K562 (cell line): Measurements from ENCODE around the gene APOC1. TPM values are rescaled to one million over a fixed set of nuclear protein-coding genes. Genes with fewer than 3 reads are reported as not detected.

Experiments used
- GATA2 ChIP-seq: sonication (generic); formaldehyde crosslinking; IDR thresholded peaks from 2 replicates; pipeline ENCODE4 v1.4.0; 2020; ENCODE audit warnings: mild to moderate bottlenecking, missing genetic modification reagents
- JUNB ChIP-seq: fragments of 450-650 bp; formaldehyde crosslinking; conservative IDR thresholded peaks from 2 replicates; pipeline ENCODE4 v1.4.0; 2020; ENCODE audit warnings: mild to moderate bottlenecking
- KDM5B ChIP-seq: fragments of 200-600 bp; sonication (generic); IDR thresholded peaks from 2 replicates; pipeline ENCODE4 v1.6.1; 2012; ENCODE audit warnings: low read depth, mild to moderate bottlenecking, moderate library complexity, low read length, control low read depth, inconsistent platforms; ENCODE audit not compliant: insufficient replicate concordance
- MAFF ChIP-seq: IDR thresholded peaks from 2 replicates; pipeline ENCODE4 v1.6.1; 2012; ENCODE audit warnings: low read length, improper control_type of control experiment
- PHF8 ChIP-seq: fragments of 200-600 bp; sonication (generic); IDR thresholded peaks from 2 replicates; pipeline ENCODE4 v1.6.1; 2012; ENCODE audit warnings: mixed run types, mild to moderate bottlenecking, inconsistent platforms, low read length, moderate library complexity, borderline replicate concordance
- POLR3G ChIP-seq: IDR thresholded peaks from 2 replicates; pipeline ENCODE4 v1.6.1; 2011; ENCODE audit not compliant: insufficient read length, insufficient replicate concordance; ENCODE audit errors: extremely low read depth
- RBM39 ChIP-seq: fragments of 200-400 bp; formaldehyde crosslinking; optimal IDR thresholded peaks from 2 replicates; pipeline ENCODE3; 2018; ENCODE audit warnings: low read depth, low read length
- TCF7 ChIP-seq: sonication (generic); IDR thresholded peaks from 2 replicates; pipeline ENCODE4 v1.6.1; 2016; ENCODE audit warnings: antibody characterized with exemption, borderline replicate concordance
- TRIM24 ChIP-seq, 2 experiments: fragments of 450-650 bp; IDR thresholded peaks; 2 replicates each; pipeline ENCODE4 v1.6.1; 2016
- XRCC3 ChIP-seq: fragments of 450-650 bp; IDR thresholded peaks from 2 replicates; pipeline ENCODE4 v1.6.1; 2017; ENCODE audit warnings: mild to moderate bottlenecking, moderate library complexity
- ZNF140 ChIP-seq: fragments of 250-450 bp; sonication (Bioruptor Pico); IDR thresholded peaks from 2 replicates; pipeline ENCODE4 v1.8.0; 2021; ENCODE audit warnings: moderate library complexity, mild to moderate bottlenecking, inconsistent platforms
- ZNF592 ChIP-seq: fragments of 450-650 bp; IDR thresholded peaks from 2 replicates; pipeline ENCODE4 v1.6.1; 2017; ENCODE audit warnings: antibody characterized with exemption, mild to moderate bottlenecking
- polyA plus RNA-seq, 8 experiments: library from polyadenylated mRNA; depleted of rRNA in 4 of 8; stranded (reverse) in 5 of 8; unstranded in 3 of 8; fragments of >200 nt; fragmentation: Nextera tagmentation in 2 of 8; fragmentation: Illumina TruSeq in 1 of 8; extraction: Ambion mirVana in 2 of 8; extraction: Trizol in 1 of 8; gene quantifications; 2 replicates each; pipeline versions ENCODE4 v1.2.1 to v1.2.3, GENCODE V29; 2011 to 2014; ENCODE audit warnings: inconsistent platforms in 1 of 8, missing spikeins in 1 of 8
- total RNA-seq, 7 experiments: library from RNA; depleted of rRNA in 6 of 7; stranded (reverse); fragments of >200 nt in 6 of 7; fragmentation: Illumina TruSeq in 2 of 7; extraction: Trizol in 2 of 7; gene quantifications; 2 replicates each; pipeline versions ENCODE4 v1.2.1 to v1.2.3, GENCODE V29; 2011 to 2021; ENCODE audit warnings: low replicate concordance in 1 of 7
- TF ChIP-seq, protein P1 (sequence below): fragments of 450-650 bp; IDR thresholded peaks from 2 replicates; pipeline ENCODE4 v1.6.1; 2014; ENCODE audit warnings: low read depth, mild to moderate bottlenecking, moderate library complexity, borderline replicate concordance
- TF ChIP-seq, protein P2 (sequence below): fragments of 200-800 bp; sonication (Bioruptor generic); IDR thresholded peaks from 2 replicates; pipeline ENCODE4 v1.6.1; 2017; ENCODE audit warnings: missing genetic modification characterization, missing compliant biosample characterization
- TF ChIP-seq, protein P3 (sequence below), 2 experiments: fragments of 450-650 bp; IDR thresholded peaks; 2 replicates each; pipeline ENCODE4 v1.6.1; 2018; ENCODE audit warnings: mild to moderate bottlenecking in 2 of 2, low read depth in 1 of 2; ENCODE audit not compliant: partially characterized antibody in 2 of 2

The APOC1 gene
- total and polyA plus RNA-seq, 9 of the 15 experiments (the other 6 are each of a cell fraction or from before 2014, with no cell fraction given), result 115 to 408 (median 220) TPM

- peak; percentile 60; the same call in 1 of the 2 replicates for TF ChIP-seq PHF8
- TF ChIP-seq, protein P1, sequence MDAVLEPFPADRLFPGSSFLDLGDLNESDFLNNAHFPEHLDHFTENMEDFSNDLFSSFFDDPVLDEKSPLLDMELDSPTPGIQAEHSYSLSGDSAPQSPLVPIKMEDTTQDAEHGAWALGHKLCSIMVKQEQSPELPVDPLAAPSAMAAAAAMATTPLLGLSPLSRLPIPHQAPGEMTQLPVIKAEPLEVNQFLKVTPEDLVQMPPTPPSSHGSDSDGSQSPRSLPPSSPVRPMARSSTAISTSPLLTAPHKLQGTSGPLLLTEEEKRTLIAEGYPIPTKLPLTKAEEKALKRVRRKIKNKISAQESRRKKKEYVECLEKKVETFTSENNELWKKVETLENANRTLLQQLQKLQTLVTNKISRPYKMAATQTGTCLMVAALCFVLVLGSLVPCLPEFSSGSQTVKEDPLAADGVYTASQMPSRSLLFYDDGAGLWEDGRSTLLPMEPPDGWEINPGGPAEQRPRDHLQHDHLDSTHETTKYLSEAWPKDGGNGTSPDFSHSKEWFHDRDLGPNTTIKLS, result no peak
- TF ChIP-seq, protein P2, sequence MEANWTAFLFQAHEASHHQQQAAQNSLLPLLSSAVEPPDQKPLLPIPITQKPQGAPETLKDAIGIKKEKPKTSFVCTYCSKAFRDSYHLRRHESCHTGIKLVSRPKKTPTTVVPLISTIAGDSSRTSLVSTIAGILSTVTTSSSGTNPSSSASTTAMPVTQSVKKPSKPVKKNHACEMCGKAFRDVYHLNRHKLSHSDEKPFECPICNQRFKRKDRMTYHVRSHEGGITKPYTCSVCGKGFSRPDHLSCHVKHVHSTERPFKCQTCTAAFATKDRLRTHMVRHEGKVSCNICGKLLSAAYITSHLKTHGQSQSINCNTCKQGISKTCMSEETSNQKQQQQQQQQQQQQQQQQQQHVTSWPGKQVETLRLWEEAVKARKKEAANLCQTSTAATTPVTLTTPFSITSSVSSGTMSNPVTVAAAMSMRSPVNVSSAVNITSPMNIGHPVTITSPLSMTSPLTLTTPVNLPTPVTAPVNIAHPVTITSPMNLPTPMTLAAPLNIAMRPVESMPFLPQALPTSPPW, result peak; percentile 89
- TF ChIP-seq POLR3G, result no peak
- TF ChIP-seq, protein P3, sequence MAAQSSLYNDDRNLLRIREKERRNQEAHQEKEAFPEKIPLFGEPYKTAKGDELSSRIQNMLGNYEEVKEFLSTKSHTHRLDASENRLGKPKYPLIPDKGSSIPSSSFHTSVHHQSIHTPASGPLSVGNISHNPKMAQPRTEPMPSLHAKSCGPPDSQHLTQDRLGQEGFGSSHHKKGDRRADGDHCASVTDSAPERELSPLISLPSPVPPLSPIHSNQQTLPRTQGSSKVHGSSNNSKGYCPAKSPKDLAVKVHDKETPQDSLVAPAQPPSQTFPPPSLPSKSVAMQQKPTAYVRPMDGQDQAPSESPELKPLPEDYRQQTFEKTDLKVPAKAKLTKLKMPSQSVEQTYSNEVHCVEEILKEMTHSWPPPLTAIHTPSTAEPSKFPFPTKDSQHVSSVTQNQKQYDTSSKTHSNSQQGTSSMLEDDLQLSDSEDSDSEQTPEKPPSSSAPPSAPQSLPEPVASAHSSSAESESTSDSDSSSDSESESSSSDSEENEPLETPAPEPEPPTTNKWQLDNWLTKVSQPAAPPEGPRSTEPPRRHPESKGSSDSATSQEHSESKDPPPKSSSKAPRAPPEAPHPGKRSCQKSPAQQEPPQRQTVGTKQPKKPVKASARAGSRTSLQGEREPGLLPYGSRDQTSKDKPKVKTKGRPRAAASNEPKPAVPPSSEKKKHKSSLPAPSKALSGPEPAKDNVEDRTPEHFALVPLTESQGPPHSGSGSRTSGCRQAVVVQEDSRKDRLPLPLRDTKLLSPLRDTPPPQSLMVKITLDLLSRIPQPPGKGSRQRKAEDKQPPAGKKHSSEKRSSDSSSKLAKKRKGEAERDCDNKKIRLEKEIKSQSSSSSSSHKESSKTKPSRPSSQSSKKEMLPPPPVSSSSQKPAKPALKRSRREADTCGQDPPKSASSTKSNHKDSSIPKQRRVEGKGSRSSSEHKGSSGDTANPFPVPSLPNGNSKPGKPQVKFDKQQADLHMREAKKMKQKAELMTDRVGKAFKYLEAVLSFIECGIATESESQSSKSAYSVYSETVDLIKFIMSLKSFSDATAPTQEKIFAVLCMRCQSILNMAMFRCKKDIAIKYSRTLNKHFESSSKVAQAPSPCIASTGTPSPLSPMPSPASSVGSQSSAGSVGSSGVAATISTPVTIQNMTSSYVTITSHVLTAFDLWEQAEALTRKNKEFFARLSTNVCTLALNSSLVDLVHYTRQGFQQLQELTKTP (IDR thresholded peaks at IDR 0.05; ENCODE audit: low read depth in 1 of 2, partially characterized antibody in 2 of 2), result no peak
- no peak for TF ChIP-seq XRCC3
- no peak for TF ChIP-seq GATA2 (CRISPR knock-in tag)
- no peak for TF ChIP-seq TRIM24 (IDR thresholded peaks at IDR 0.05)
- TF ChIP-seq RBM39, result no peak
- no peak for TF ChIP-seq ZNF140
- no peak for TF ChIP-seq ZNF592
- TF ChIP-seq KDM5B, result peak; percentile 73
- no peak for TF ChIP-seq JUNB (CRISPR knock-in tag)
- TF ChIP-seq MAFF, result no peak
- TF ChIP-seq TCF7, result no peak
Measured at GRCh38 chr19:44905437-44906160, 8.8 kb upstream of the APOC1 start, which contains the start of gene APOE (continued).
